HG03469 (cell line): ENCODE measurements around the gene NCOA1.

Experiments
- ATAC-seq: cut with Tn5 transposase; IDR thresholded peaks from one replicate; pipeline ENCODE4 v1.9.1; 2021; ENCODE audit warnings: mild to moderate bottlenecking, moderate library complexity, moderate number of reproducible peaks; ENCODE audit not compliant: unreplicated experiment

Gene NCOA1

GRCh38 chr2:24620936-24621335 is 129.9 kb downstream of the NCOA1 start:
- ATAC-seq = no peak

GRCh38 chr2:24621779-24622538 is 130.9 kb downstream of the NCOA1 start:
- no peak for ATAC-seq

- ATAC-seq = no peak
These were observed 132.5 kb downstream of the NCOA1 start for GRCh38 chr2:24623535-24623934.

GRCh38 chr2:24625728-24626127 is 134.7 kb downstream of the NCOA1 start:
- ATAC-seq = no peak

DNA sequence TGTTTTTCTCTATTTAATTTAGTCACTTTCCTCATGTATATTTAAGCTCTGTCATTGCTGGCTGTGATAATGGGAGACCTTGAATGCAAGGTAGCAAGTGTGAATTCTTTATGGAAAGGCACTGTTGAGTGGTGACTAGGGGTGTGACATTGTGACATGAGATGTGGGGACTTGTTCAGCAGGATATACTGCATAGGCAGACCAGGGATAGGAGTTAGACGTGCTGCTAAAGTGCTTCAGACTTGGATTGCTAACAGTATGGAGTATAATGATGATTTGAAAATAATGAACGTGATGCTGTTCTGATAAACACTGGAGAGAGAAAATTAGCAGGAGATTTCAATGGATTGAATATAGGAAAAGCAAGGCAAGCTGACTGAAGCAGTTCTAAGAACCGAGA is 135.1 kb downstream of the NCOA1 start:
- ATAC-seq = no peak

GRCh38 chr2:24628746-24629145 is 137.7 kb downstream of the NCOA1 start:
- ATAC-seq = no peak

- no peak for ATAC-seq
These were observed 141.1 kb downstream of the NCOA1 start for GRCh38 chr2:24632172-24632571.

GRCh38 chr2:24635181-24635580 is 144.1 kb downstream of the NCOA1 start:
- ATAC-seq = no peak

- ATAC-seq = no peak
These were observed 147.5 kb downstream of the NCOA1 start for GRCh38 chr2:24638568-24638967.

GRCh38 chr2:24642351-24642750 is 151.3 kb downstream of the NCOA1 start:
- no peak for ATAC-seq

DNA sequence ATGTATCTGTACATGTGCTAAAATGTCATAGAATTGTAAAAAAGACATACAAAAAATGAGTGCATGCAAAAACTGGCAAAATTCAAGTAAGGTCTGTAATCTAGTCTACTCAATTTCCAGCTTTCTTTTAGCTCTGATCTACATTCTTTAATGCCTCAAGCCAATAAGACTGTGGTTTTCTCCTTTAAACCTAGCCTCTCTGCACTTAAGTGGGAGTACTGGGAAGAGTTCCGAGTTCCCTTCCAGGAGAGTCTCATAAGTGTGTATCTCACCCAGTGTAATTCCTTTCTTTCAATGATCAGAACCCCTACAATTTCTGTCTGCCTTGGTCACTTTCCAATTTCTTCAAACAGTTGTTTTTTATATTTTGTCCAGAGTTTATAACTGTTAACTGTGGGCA is 152.0 kb downstream of the NCOA1 start:
- ATAC-seq = no peak

- ATAC-seq = no peak
These were observed 153.0 kb downstream of the NCOA1 start for GRCh38 chr2:24644032-24644431.

- no peak for ATAC-seq
These were observed 160.1 kb downstream of the NCOA1 start for GRCh38 chr2:24650997-24651642.

GRCh38 chr2:24651643-24652003 is 160.6 kb downstream of the NCOA1 start:
- no peak for ATAC-seq

- ATAC-seq = no peak
These were observed 161.5 kb downstream of the NCOA1 start for GRCh38 chr2:24652265-24653182.

DNA sequence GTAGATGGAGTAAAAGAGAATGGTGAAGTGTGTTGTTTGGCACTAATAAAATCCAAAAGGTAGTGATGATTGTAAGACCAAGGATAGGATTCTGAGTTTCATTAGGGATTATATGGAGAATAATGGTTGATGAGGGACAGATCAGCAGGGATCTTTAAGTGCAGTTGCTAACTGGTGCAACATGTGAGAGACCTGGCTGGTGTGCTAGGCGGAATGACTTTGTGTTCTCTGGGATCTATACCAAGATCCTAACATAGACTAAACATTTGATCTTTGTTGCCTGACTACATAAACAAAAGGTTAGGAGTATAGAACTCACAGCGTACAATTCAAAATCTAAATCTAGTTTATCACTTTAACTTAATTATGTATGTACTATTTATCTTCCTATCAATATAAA is 166.8 kb downstream of the NCOA1 start:
- ATAC-seq = no peak

- no peak for ATAC-seq
These were observed 167.6 kb downstream of the NCOA1 start for GRCh38 chr2:24658531-24659202.

DNA sequence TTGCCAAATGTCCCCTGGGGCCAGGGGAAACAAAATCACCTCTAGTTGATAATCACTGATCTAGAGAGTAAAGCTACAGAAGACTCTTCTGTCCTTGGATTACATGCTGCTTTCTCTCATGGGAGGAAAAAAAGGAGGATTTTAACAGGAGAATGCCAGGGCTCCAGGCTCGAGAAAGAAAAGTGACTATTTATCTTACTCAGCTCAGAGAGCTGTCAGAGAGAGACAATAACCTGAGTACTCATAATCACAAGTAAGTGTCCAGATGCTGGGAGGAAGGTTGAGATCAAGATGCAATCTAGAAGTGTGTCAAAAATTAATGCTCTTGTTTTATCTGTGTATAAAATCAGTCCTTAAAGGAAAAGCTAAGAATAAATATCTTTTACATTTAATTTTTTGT is 168.8 kb downstream of the NCOA1 start:
- no peak for ATAC-seq

GRCh38 chr2:24667542-24667941 is 176.5 kb downstream of the NCOA1 start:
- no peak for ATAC-seq

GRCh38 chr2:24671230-24671629 is 180.2 kb downstream of the NCOA1 start:
- ATAC-seq = no peak

DNA sequence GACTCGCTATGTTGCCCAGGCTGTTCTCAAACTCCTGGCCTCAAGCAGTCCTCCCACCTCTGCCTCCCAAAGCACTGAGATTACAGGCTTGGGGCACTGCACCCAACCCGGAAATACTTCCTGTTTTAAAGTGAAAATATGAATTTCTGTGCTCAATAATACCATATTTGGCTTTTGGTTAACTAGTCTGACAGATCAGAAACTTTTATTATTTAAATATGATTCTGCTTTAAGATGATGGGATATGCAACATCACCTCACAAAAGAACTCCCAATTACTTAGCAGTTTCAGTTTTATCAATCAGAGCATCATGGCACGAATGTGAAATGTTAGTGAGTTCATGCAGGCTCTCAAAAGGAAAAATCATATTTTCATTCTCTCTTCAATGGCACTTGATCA is 181.5 kb downstream of the NCOA1 start:
- ATAC-seq = no peak
